ENCODE results near the gene NALCN.

DNA sequence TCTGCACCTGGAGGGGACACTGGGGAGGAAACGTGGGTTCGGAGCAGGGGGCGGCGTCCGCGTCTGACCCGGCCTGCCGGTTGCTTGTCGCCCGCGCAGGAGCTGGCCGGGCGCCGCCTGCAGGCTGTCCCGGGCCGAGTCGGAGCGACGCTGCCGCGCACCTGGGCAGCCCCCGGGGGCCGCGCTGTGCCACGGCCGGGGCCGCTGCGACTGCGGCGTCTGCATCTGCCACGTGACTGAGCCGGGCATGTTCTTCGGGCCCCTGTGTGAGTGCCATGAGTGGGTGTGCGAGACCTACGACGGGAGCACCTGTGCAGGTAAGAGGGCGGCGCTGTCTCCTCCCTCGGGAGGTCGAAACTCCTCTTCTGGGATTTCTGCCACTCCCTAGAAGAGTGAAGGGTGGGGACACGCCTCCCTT is 37.5 kb upstream of the NALCN start:
- TF ChIP-seq POLR2A (IDR thresholded peaks at IDR 0.05; ENCODE audit: control extremely low read depth in 1 of 2, low read depth in 2 of 2, low read length in 2 of 2): no peak
- TF ChIP-seq TEAD4 (IDR thresholded peaks at IDR 0.05; ENCODE audit: low read depth, low read length): no peak
- TF ChIP-seq, protein P1, sequence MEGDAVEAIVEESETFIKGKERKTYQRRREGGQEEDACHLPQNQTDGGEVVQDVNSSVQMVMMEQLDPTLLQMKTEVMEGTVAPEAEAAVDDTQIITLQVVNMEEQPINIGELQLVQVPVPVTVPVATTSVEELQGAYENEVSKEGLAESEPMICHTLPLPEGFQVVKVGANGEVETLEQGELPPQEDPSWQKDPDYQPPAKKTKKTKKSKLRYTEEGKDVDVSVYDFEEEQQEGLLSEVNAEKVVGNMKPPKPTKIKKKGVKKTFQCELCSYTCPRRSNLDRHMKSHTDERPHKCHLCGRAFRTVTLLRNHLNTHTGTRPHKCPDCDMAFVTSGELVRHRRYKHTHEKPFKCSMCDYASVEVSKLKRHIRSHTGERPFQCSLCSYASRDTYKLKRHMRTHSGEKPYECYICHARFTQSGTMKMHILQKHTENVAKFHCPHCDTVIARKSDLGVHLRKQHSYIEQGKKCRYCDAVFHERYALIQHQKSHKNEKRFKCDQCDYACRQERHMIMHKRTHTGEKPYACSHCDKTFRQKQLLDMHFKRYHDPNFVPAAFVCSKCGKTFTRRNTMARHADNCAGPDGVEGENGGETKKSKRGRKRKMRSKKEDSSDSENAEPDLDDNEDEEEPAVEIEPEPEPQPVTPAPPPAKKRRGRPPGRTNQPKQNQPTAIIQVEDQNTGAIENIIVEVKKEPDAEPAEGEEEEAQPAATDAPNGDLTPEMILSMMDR (IDR thresholded peaks at IDR 0.05; ENCODE audit: control extremely low read depth in 1 of 3, insufficient read depth in 1 of 3, low read depth in 1 of 3, low read length in 3 of 3): peak in 2 of 3 experiments; percentile 19 to 28; a peak in 2 of 4 replicates
- TF ChIP-seq, protein P2, sequence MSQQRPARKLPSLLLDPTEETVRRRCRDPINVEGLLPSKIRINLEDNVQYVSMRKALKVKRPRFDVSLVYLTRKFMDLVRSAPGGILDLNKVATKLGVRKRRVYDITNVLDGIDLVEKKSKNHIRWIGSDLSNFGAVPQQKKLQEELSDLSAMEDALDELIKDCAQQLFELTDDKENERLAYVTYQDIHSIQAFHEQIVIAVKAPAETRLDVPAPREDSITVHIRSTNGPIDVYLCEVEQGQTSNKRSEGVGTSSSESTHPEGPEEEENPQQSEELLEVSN (IDR thresholded peaks at IDR 0.05): no peak
- TF ChIP-seq EP300 (IDR thresholded peaks at IDR 0.05; ENCODE audit: borderline replicate concordance in 1 of 2, low read depth in 2 of 2, low read length in 2 of 2): no peak
- TF ChIP-seq ZNF274 (IDR thresholded peaks at IDR 0.05; ENCODE audit: borderline replicate concordance, extremely low read depth, low read length): no peak
- TF ChIP-seq CHD2 (IDR thresholded peaks at IDR 0.05; ENCODE audit: low read length): no peak
- no peak for TF ChIP-seq POLR2AphosphoS5 (IDR thresholded peaks at IDR 0.05; ENCODE audit: low read depth, low read length)
- no peak for TF ChIP-seq YY1 (IDR thresholded peaks at IDR 0.05; ENCODE audit: low read depth, low read length)
- no peak for TF ChIP-seq NANOG (IDR thresholded peaks at IDR 0.05; ENCODE audit: insufficient read depth, low read depth, low read length, poor library complexity, severe bottlenecking)
- TF ChIP-seq, protein P3, sequence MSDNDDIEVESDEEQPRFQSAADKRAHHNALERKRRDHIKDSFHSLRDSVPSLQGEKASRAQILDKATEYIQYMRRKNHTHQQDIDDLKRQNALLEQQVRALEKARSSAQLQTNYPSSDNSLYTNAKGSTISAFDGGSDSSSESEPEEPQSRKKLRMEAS (IDR thresholded peaks at IDR 0.05): 0 out of 2 replicates have a peak, but pooled peaks have one; percentile 26
- TF ChIP-seq HDAC2 (IDR thresholded peaks at IDR 0.05; ENCODE audit: borderline replicate concordance in 1 of 2, low read depth in 2 of 2, low read length in 2 of 2): no peak
- TF ChIP-seq RNF2 (IDR thresholded peaks at IDR 0.05; ENCODE audit: borderline replicate concordance, low read depth, low read length, missing control alignments, poor library complexity, severe bottlenecking): no peak

Data from H1 (cell line).